Body of pancreas (tissue), 4 donors: ENCODE measurements around the gene CAPN2.

Experiments used
- CTCF ChIP-seq, 7 experiments: fragments of 450-650 bp in 4 of 7; fragments of 200-600 bp in 3 of 7; sonication (generic) in 3 of 7; IDR thresholded peaks; one replicate each; pipeline ENCODE4 v1.5.1; 2016 to 2019; ENCODE audit warnings: antibody characterized with exemption in 7 of 7
- POLR2A ChIP-seq, 3 donors: fragments of 450-650 bp; IDR thresholded peaks; one replicate each; pipeline ENCODE4 v1.6.1; 2016; ENCODE audit warnings: antibody characterized with exemption in 3 of 3, mild to moderate bottlenecking in 2 of 3

- TF ChIP-seq CTCF (IDR thresholded peaks at IDR 0.05) (no peak), POLR2A (IDR thresholded peaks at IDR 0.05) (no peak)
Measured at GRCh38 chr1:223682502-223682901, 29.8 kb upstream of the CAPN2 start.
